Measurements from ENCODE around the gene ABCA9. TPM values are rescaled to one million over a fixed set of nuclear protein-coding genes. Genes with fewer than 3 reads are reported as not detected.

ABCA9 gene
- total and polyA plus RNA-seq, 9 of the 15 experiments (the other 6 are each of a cell fraction or from before 2014, with no cell fraction given) = 0.04 TPM; not detected in 8

- H3K27ac ChIP-seq (ENCODE audit: extremely low read depth, low read depth, low read length) = no peak overlapping the region
- no peaks in the 10 kb centered on the region for H3K9me1 ChIP-seq (ENCODE audit: control insufficient read depth, insufficient read depth, low read length)
- FAIRE-seq (no peak), DNase-seq (ENCODE audit: extremely low read depth in 1 of 4, low spot score in 3 of 4) (no peak), ATAC-seq (no peak)
- no peak overlapping the region for H3K4me3 ChIP-seq
- no peak overlapping the region for H3K9ac ChIP-seq (ENCODE audit: insufficient read depth in 1 of 2, low read depth in 2 of 2, low read length in 2 of 2)
- no peak overlapping the region for H2AFZ ChIP-seq (ENCODE audit: low read depth, low read length)
- H3K27me3 ChIP-seq (ENCODE audit: control insufficient read depth in 2 of 2, insufficient read depth in 2 of 2, low read length in 2 of 2) = no peaks in the 10 kb centered on the region
- TF ChIP-seq CHAMP1 (IDR thresholded peaks at IDR 0.05) = 0 out of 2 replicates have a peak, but pooled peaks have one; percentile 39
- TF ChIP-seq ZKSCAN8 (CRISPR knock-in tag; IDR thresholded peaks at IDR 0.05) = no peak
- intact Hi-C loops (cut with micrococcal nuclease) (no loop called here), in situ Hi-C loops (cut with MboI) (no loop called here)
- no peaks in the 10 kb centered on the region for H3K79me2 ChIP-seq (ENCODE audit: control insufficient read depth, insufficient read depth, low read length)
- no TSS peak for BruUV-seq (replicated peaks)
- H3K36me3 ChIP-seq (ENCODE audit: control insufficient read depth, insufficient read depth, low read length) = no peaks in the 10 kb centered on the region
- H3K9me3 ChIP-seq (replicated peaks; ENCODE audit: control insufficient read depth, insufficient read depth, low read depth, low read length) = no peaks in the 10 kb centered on the region
- 84% methylated on average over 4 of the region's 4 CpGs for WGBS (ENCODE audit: insufficient coverage, low coverage, missing lambda C conversion rate)
- ChIA-PET POLR2A (no interaction called here), CTCF (ENCODE audit: low intra/inter-chr PET ratio) (no interaction called here)
- H3K4me1 ChIP-seq (replicated peaks in 1 of 2; ENCODE audit: control insufficient read depth in 2 of 2, insufficient read depth in 2 of 2, low read length in 2 of 2) = peaks cover 7 to 34% of the 10 kb centered on the region in 2 experiments; a peak in 3 of 5 replicates
- no peak overlapping the region for H3K4me2 ChIP-seq (ENCODE audit: insufficient read depth, low read length)
- H4K20me1 ChIP-seq (replicated peaks; ENCODE audit: control insufficient read depth, insufficient read depth, low read length) = no peaks in the 10 kb centered on the region
Observed at GRCh38 chr17:69098625-69099024, 37.9 kb upstream of the ABCA9 start.

- 88% methylated on average over 1 of the region's 1 CpG for WGBS (ENCODE audit: insufficient coverage, low coverage, missing lambda C conversion rate)
- H3K4me2 ChIP-seq (ENCODE audit: insufficient read depth, low read length) = no peak overlapping the region
- intact Hi-C loops (cut with micrococcal nuclease) = no loop called here
- TF ChIP-seq STAG1 (CRISPR knock-in tag; IDR thresholded peaks at IDR 0.05; ENCODE audit: borderline replicate concordance) = no peak
- no peak for TF ChIP-seq IRF1 (CRISPR knock-in tag; IDR thresholded peaks at IDR 0.05; ENCODE audit: borderline replicate concordance)
- TF ChIP-seq TCF3 (CRISPR knock-in tag; IDR thresholded peaks at IDR 0.05) = no peak
- no peak for TF ChIP-seq SOX6 (IDR thresholded peaks at IDR 0.05)
- no peak for TF ChIP-seq KDM4B (IDR thresholded peaks at IDR 0.05; ENCODE audit: borderline replicate concordance in 2 of 2, low read depth in 1 of 2)
- TF ChIP-seq RCOR1 (IDR thresholded peaks at IDR 0.05; ENCODE audit: borderline replicate concordance in 1 of 2, low read depth in 2 of 2, low read length in 2 of 2) = no peak
- TF ChIP-seq ZNF444 (CRISPR knock-in tag; IDR thresholded peaks at IDR 0.05) = no peak
- TF ChIP-seq PKNOX1 (IDR thresholded peaks at IDR 0.05) = no peak
- no peak for TF ChIP-seq ZNF780A (CRISPR knock-in tag; IDR thresholded peaks at IDR 0.05)
- no peak for TF ChIP-seq ZNF146 (CRISPR knock-in tag; IDR thresholded peaks at IDR 0.05; ENCODE audit: unreplicated experiment)
Observed at GRCh38 chr17:69096541-69096940, 35.8 kb upstream of the ABCA9 start.

More at GRCh38 chr17:69096541-69096940, 35.8 kb upstream of the ABCA9 start:
- Histone ChIP-seq H3K27me3 (ENCODE audit: control insufficient read depth in 2 of 2, insufficient read depth in 2 of 2, low read length in 2 of 2) (no peaks in the 10 kb centered on the region), H3K9ac (ENCODE audit: insufficient read depth in 1 of 2, low read depth in 2 of 2, low read length in 2 of 2) (no peak overlapping the region), H2AFZ (ENCODE audit: low read depth, low read length) (no peak overlapping the region), H3K9me3 (replicated peaks; ENCODE audit: control insufficient read depth, insufficient read depth, low read depth, low read length) (peaks cover 5% of the 10 kb centered on the region), H3K36me3 (ENCODE audit: control insufficient read depth, insufficient read depth, low read length) (peaks cover 4% of the 10 kb centered on the region; the same call in 1 of the 3 replicates), H3K27ac (ENCODE audit: extremely low read depth, low read depth, low read length) (no peak overlapping the region), H3K9me1 (ENCODE audit: control insufficient read depth, insufficient read depth, low read length) (no peaks in the 10 kb centered on the region), H4K20me1 (replicated peaks; ENCODE audit: control insufficient read depth, insufficient read depth, low read length) (no peaks in the 10 kb centered on the region), H3K4me3 (no peak overlapping the region), H3K79me2 (ENCODE audit: control insufficient read depth, insufficient read depth, low read length) (no peaks in the 10 kb centered on the region), H3K4me1 (replicated peaks in 1 of 2; ENCODE audit: control insufficient read depth in 2 of 2, insufficient read depth in 2 of 2, low read length in 2 of 2) (peaks cover 3 to 38% of the 10 kb centered on the region in 2 experiments; a peak in 4 of 5 replicates)
- ATAC-seq (no peak), DNase-seq (ENCODE audit: extremely low read depth in 1 of 4, low spot score in 3 of 4) (no peak), FAIRE-seq (no peak)
- ChIA-PET CTCF (ENCODE audit: low intra/inter-chr PET ratio) (no interaction called here), POLR2A (no interaction called here)
- no TSS peak for BruUV-seq (replicated peaks)
- in situ Hi-C loops (cut with MboI) = no loop called here
